Inflammatory macrophage treated with lipopolysaccharide for 1 hour (primary cell): Measurements from ENCODE around the gene ABCB11.

ENCODE experiments used
- DNase-seq, 2 donors: peaks; one replicate each; pipeline ENCODE4 v3.0.0-alpha.2; 2020 to 2022

The ABCB11 gene

DNA sequence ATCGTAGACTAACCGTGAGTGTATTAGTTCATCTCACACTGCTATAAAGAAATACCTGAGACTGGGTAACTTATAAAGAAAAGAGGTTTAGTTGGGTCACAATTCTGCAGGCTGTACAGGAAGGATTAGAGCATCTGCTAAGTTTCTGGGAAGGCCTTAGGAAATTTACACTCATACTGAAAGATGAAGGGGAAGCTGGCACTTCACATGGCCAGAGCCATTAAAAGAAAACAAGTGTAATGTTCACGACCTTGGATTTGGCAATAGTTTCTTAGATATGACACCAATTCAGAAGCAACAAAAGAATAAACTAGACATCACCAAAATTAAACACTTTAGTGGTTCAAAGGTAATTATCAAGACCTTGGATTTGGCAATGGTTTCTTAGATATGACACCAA lies 23.8 kb downstream of the ABCB11 start:
- DNase-seq, result peak; percentile 11 to 34

- no peak for DNase-seq
These were observed 24.5 kb downstream of the ABCB11 start for GRCh38 chr2:169006665-169007064.

GRCh38 chr2:169005994-169006393 lies 25.1 kb downstream of the ABCB11 start:
- no peak for DNase-seq

GRCh38 chr2:169005080-169005598 lies 26.0 kb downstream of the ABCB11 start:
- no peak for DNase-seq

GRCh38 chr2:169002161-169002738 lies 28.9 kb downstream of the ABCB11 start:
- peak in 1 of 2 donors; percentile 11 for DNase-seq

DNA sequence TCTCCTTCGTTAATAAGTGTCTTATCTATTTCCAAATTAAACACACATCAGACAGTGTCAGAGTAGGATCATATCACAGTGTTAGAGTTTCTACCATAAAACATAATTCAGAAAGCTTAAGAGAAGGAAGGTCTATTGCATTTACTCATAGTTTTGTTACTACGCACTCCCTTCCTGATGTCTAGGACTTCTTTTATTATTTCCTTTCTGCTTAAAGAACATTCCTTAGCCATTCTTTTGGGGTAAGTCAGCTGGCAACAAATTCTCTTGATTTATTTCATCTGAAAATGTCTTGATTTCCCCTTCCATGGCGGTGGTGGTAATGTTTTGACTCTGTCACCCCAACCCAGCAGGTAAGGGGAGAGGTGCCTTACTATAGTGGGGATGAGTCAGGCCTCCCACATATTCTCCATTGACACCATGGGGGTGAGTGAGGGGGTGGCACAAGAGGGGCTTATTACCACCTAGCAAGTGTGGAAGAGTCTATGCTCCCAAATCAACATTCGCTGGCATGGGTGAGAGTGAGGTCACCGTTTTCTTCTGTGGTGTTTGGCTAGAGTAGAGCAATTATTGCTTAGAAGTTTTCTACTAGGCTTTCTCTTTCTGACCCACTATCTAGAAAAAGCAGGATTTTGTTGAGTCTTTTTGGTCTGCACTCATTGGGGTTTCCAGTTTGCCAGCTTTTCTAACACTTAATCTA lies 29.9 kb downstream of the ABCB11 start:
- DNase-seq, result no peak

- DNase-seq, result no peak
These were observed 31.4 kb downstream of the ABCB11 start for GRCh38 chr2:168999668-169000213.

DNA sequence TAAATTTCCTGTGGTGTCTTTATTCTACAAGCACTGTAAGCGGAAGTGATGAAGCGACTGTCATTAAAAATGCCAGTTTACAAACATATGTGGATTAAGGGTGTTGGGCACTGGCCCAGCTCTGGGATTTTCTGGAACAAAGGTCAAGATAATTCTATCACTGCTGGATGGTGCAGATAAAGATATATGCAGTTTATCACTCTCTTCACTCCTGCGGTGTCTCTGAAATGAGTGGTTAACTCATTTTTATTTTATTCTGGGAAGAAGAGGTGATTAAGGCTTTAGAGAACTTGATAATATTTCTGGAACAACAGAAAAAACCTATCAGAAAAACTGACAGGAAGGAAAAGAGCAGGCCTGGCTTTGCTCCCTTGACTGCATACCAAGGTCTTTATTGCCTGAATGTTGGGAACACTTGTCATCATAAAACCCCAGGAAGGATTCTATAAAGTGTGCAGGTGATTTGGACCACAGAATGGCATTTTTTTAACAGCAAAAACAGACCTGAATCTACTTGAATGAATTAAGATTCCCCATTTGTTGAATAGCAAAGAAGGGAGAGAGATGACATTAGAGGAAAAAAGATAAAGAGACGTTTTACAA lies 32.4 kb downstream of the ABCB11 start:
- no peak for DNase-seq

DNA sequence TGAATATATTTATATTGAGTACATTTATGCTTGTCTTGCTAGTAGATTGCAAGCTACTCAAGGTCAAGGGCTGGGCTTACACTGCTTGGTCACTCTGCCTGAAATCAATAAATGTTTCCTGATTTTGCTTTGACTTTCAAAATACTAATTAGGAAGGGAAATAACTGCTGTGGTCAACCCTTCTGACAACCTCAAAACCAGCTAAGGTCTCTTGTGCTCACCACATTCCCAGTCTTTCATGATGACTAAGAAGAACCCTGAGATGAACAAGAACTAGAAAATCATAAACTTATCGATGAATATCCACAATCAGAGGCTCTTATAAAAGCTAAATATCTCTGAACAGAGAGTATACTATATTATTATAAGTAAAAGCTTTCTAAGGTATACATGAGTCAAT lies 33.3 kb downstream of the ABCB11 start:
- no peak for DNase-seq

DNA sequence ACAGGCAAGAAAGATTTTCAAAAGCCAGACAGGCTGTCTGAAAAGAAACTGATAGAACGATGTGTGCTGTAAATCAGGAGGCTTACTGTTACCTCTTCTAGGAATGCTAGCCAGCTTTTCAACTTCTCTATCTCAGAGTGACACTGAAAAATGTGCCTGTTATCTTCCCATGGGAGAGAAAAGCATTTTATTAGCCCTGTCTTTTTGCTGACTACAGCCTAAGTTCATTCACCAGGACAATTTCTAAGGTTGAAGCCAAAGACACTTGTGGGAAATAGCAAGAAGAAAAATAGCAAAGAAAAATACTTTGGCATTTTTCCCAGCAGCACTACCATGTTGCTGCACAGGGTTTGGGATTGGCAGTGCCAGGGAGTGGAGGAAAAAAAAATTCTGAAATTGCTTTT lies 34.0 kb downstream of the ABCB11 start:
- no peak for DNase-seq

- DNase-seq, result no peak
These were observed 35.4 kb downstream of the ABCB11 start for GRCh38 chr2:168995744-168996143.

DNA sequence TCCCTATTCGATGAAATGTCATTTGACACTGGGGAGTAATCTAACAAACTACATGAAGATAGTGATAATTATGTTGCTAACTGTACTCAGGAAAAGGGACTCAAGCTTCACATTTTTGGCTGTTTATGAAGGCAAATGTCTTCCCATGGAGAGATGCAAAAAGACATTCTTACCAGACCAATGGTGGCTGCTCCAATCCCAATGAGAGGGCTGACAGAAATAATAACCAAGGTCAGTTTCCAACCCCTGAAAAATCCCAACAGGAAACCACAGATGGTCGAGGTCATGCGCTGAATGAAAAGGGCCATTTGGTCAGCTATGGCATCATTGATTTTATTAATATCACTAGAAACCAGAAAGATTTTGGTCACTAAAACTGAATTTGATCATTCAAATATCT lies 37.6 kb downstream of the ABCB11 start:
- DNase-seq, result no peak

DNA sequence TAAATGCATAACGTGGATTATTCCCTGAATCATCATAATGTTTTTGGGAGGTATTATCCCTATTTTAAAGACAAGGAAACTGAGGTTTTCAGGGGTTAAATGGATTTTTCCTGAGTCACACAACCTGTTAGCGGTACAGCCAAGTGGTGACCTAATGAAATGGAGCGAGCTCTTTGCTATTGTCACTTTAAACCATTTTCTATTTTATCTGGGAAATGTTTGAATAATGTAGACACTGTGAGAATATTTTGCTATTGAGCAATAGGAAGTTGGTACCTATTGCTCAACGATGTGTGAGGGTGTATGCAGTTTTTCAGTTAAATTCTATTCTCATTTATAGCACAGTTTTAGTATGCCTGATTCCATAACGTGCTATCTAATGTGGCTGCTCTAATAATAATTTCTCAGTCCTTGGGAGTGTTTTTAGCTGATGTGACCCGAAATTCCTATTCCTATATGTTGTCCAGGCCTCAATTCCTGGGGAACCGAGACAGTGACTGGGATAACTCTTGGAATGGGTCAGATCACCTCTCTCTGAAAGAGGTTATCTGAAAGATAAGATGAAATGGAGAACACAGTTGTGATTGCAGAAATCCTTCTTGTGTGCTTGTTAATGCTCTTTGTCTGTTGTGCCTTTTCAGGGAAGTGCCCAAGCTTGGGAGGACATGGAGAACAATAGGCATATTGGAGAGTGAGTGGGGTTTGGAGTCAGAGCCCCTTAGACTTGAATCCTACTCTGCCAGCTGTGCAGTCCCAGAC lies 38.4 kb downstream of the ABCB11 start:
- DNase-seq, result peak; percentile 53 to 59

DNA sequence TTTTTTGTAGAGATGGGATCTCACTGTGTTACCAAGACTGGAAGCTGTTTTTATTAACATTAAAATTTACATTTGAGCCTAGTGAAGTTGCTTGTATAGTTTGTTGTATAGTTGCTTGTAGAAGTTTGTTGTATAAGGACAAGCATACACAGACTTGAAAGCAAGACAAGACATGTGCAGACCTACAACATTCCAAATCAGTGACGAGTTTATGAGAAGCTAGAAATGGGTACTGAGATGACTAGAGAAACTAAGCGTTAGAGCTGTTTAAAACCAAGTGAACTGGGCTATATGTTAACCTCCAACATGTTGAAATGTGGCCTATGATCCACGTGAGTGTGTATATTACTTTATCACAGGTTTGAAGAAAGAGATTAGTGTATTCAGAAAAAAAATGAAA lies 39.1 kb downstream of the ABCB11 start:
- DNase-seq, result no peak

DNA sequence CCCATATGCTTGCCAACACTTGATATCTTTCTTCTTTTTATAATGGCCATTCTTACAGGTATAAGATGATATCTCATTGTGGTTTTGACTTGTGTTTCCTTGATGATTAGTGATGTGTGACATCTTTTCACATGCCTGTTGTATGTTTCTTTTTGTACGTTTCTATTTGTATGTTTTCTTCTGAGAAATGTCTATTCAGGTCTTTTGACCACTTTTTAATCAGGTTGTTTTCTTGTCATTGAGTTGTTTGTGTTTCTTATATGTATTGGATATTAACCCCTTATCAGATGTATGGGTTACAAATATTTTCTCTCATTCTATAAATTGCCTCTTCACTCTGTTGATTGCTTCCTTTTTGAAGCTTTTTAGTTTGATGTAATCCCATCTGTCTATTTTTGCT lies 42.4 kb downstream of the ABCB11 start:
- DNase-seq, result no peak

DNA sequence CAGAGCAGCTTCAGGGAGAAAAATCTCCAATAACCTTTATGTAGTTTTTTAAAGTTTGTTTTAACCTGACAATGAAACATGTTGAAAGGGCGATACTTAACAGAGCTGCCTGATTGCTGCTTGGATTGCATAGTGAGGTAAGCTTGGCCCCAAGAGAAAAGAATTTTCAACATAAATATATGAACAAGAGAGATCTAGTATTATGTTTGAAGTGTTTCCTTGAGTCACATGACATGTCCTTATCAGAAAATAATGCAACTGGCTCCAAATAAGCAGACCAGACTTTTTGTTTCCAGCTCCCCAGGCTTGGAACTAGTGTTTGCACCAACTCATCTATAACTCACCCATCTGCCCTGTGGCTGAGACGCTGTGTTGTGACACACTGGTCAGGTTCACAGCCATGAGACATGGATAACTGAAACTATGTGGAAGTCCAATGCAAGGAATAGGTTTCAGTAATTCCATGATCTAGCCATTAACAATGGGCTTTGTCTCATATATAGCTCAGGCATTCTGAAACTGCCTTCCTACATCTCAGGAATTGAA lies 44.7 kb downstream of the ABCB11 start:
- no peak for DNase-seq

DNA sequence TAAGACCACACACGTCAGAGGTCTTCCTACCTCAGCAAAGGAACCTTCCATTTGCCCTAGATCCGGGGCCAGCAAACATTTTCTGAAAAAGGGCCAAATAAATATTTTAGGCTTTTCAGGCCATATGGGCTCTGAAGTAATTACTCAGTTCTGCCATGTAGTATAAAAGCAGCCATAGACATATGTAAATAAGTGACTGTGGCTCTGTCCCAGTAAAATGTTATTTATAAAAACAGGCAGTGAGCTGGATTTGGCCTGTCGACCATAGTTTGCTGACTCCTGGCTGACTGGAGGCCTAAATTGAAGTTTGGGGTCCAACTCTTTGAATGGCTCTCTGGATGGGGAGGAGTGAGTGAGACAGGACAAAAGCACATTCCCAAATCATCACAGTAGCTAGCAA lies 49.5 kb downstream of the ABCB11 start:
- DNase-seq, result no peak

GRCh38 chr2:168978461-168978861 lies 52.7 kb downstream of the ABCB11 start:
- peak in 1 of 2 donors; percentile 19 for DNase-seq

DNA sequence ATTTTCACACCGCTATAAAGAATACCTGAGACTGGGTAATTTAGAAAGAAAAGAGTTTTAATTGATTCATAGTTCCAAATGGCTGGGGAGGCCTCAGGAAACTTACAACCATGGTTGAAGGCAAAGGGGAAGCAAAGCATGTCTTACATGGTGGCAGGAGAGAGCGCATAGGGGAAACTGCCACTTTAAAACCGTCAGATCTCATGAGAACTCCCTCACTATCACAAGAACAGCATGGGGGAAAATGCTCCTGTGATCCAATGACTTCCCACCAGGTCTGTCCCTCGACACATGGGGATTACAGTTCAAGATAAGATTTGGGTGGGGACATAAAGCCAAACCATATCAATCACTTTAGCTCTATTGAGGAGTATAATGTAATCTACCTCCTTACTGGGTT lies 53.5 kb downstream of the ABCB11 start:
- no peak for DNase-seq

GRCh38 chr2:168976034-168976654 lies 55.0 kb downstream of the ABCB11 start:
- DNase-seq, result no peak

GRCh38 chr2:168974428-168974827 lies 56.7 kb downstream of the ABCB11 start:
- no peak for DNase-seq

- peak; percentile 86 for DNase-seq
These were observed 59.9 kb downstream of the ABCB11 start for GRCh38 chr2:168971261-168971660.
